GM18517 (cell line): Measurements from ENCODE around the gene DSC3.

Source experiments
- ATAC-seq: cut with Tn5 transposase; IDR thresholded peaks from one replicate; pipeline ENCODE4 v1.9.1; 2021; ENCODE audit warnings: mild to moderate bottlenecking, moderate library complexity; ENCODE audit not compliant: unreplicated experiment

DSC3 gene

GRCh38 chr18:31042406-31043181, at the start of gene DSC3:
Gene DSC3 (minus strand): TSS chr18:31042742. CDS start chr18:31042660, 82 bp downstream.
- no peak for ATAC-seq

DNA sequence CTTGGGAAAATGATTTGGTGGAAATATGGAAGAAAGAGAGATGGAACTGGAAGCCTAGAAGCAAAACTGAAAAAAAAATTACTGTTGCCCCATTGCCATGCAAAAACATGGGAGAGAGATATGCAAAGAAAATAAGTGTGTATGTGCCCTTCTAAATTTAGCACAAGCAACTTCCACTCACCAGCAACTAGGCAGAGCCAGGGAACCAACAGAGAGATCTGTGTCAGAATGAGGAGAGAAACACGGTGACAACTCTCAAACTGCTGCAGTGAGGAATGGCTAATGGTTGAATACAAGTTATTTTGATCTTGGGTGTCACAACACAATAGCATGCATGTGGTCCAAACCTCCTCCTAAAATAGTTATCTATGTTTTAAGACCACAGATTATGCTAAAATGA, 48.8 kb upstream of the DSC3 start:
- ATAC-seq = no peak

- ATAC-seq = no peak
These were observed 46.0 kb upstream of the DSC3 start for GRCh38 chr18:31088532-31088931.

- no peak for ATAC-seq
These were observed 37.4 kb upstream of the DSC3 start for GRCh38 chr18:31079973-31080372.

DNA sequence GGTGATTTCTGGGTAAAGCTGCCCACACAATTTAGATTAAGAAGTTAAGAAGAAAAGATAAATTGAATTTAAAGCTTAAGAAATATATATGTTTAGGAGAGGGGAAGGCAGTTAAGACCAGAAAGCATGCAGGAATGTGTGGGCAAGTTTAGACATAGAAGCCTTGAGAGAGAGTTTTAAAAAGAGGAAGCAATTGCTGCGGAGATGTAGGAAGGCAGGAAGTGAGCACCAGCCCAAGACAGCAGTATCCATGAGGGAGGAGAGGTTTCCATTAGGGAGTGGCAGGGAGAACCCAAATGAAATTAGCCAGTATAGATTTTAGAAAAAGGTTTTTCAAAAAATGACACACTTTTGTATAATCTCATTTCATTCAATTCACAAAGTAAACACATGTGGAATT, 35.3 kb upstream of the DSC3 start:
- ATAC-seq = no peak

GRCh38 chr18:31072175-31072574, 29.6 kb upstream of the DSC3 start:
- ATAC-seq = no peak

DNA sequence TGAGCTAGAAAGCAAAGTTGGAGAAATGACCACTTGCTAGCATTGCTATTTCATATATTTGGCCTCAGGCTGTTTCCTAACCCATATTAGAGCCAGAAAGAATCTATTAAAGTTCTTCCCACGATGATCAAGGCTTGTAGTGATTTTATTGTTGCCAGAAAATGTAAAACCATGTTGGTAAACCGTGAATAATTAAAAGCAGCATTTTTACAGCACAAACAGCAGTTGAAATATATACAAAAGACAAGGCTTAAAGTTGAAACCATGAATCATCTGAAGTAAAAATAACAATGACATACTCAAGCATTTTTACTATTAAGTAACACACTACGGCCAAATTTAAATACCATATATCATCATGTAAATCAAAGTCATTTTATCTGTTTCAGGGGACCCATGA, 27.7 kb upstream of the DSC3 start:
- no peak for ATAC-seq

- no peak for ATAC-seq
These were observed 23.7 kb upstream of the DSC3 start for GRCh38 chr18:31066266-31066665.

- no peak for ATAC-seq
These were observed 22.7 kb upstream of the DSC3 start for GRCh38 chr18:31065036-31065773.

DNA sequence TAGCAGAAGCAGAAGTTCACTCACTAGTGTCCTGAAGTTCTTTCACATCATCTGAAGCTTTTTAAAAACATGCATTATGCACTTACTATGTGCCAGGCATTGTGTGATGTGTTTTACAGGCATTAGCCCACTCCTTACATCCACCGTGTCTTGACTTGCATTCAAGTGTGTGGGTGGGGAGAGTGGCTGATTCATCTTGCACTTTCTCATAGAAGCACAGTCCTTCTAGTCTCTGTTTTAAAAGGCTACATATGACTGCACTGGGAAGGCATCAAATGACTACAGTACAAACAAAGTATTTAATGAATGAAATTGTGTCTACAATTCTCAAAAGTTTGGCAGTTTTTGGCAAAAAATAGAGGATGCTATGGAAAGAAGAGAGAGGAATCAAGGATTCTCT, 21.6 kb upstream of the DSC3 start:
- no peak for ATAC-seq

GRCh38 chr18:31061945-31062344, 19.4 kb upstream of the DSC3 start:
- ATAC-seq = no peak

DNA sequence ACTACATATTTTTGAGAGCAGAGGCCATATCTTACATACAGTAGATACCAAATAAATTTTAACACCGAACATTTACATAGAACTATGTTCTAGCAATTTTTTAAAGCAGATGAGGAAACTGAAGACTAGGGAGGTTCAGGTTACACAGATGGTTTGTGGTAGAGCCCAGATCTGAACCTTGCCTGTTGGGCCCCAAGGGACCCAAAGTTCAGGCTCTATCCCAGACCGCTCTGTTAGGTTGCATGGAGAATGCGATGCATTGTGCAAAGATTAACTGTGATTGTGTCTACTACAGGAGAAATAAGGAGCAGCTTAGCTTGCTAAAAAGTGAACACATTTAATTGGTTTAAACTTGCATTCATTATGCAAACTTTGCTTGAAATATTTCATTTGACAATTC, 16.4 kb upstream of the DSC3 start:
- no peak for ATAC-seq

DNA sequence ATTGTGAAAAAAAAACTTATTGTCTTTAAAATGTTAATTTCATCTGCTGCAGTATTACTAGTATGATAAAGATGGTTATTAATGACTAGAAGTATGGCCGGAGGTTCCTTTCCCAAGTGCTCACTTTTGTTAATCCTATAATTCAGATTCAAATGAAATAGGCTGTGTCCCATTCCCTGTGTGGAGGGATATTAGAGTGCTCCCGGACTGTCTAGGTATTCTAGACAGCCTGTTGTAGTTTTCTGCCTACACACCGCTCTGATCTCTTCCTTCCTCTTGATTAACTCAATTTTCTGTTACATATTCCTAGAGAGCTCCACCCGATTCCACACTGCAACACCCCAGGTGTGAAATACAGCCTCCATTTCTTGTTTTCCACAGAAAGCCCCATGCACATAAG, 15.4 kb upstream of the DSC3 start:
- ATAC-seq = no peak

DNA sequence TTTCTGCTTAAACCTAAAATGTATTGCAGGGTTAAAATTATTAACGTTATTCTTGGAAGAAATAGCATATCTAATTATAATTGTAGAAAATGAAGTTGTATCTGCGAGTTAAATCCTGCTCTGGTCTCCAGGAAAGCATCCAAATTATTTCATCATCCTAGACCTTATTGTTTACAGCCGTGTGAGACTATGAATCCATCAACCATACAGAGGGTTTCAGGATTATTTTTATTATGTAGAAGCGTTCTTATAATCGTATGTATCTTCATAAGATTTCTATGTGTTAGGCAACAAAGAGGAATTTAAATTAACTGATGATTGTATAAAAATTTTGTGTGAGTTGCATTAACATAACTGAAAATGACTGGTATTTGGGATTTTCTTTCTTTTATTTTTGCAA, 14.5 kb upstream of the DSC3 start:
- no peak for ATAC-seq

GRCh38 chr18:31056296-31056695, 13.8 kb upstream of the DSC3 start:
- no peak for ATAC-seq

GRCh38 chr18:31050635-31051034, 8.1 kb upstream of the DSC3 start:
- ATAC-seq = no peak

- ATAC-seq = no peak
These were observed 6.6 kb upstream of the DSC3 start for GRCh38 chr18:31049189-31049588.

DNA sequence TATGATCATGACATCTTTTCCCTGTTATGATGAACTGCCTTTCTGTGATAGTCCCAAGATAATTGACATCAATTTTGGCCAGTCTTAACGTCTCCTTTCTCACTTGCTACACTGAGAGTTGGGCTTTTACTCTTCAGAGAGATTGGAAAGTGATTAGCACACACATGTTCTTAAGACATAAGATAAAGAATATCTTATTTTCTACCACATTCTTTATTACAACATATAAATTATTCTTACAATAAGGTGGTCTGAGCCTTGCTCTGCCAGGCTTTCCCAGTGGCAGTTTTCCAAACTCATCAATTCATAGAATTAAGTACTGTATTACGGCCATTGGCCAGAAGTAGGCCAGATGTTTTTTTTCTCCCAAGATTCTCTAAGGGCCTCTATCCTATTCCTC, 5.7 kb upstream of the DSC3 start:
- no peak for ATAC-seq

- ATAC-seq = no peak
These were observed 4.4 kb upstream of the DSC3 start for GRCh38 chr18:31046916-31047315.

GRCh38 chr18:31045599-31045998, 3.1 kb upstream of the DSC3 start:
- ATAC-seq = no peak

- ATAC-seq = no peak
These were observed 2.4 kb upstream of the DSC3 start for GRCh38 chr18:31044926-31045325.

DNA sequence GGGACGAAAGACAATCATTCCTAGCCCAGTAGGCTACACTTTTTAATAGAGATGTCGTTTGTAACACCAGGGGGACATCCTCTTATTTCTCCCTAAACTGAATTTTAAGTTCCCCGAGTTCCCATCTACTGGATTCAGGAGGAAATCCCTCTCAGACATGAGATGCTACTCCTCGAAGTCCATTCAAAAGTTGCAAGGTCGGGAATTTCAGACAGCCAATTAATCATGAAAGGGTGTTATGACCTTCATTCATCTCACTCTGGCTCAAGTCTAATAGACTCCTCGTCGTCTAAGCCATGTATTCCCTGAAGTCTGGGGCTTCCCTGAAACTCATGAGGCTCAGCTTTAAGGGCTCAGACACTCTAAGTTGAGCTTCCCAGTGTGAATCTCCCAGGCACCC, 1.2 kb upstream of the DSC3 start:
- no peak for ATAC-seq

DNA sequence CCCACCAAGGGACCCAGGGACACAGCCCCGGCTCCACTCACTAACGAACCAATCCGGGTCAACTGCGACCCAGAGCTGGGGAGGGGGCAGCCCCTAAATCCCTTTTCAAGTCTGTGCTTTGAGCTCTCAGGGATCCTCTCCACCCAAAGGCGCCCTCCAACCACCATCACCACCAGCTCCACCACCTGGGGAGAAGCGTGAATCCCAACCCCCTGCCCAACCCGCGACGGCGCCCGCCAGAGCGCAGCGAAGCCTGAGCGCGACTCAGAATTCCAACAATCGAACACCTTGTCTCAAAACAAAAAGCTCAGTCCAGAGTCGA, 497 bp downstream of the DSC3 start:
- ATAC-seq = no peak
